ENCODE results near the gene ZNF860.

DNA sequence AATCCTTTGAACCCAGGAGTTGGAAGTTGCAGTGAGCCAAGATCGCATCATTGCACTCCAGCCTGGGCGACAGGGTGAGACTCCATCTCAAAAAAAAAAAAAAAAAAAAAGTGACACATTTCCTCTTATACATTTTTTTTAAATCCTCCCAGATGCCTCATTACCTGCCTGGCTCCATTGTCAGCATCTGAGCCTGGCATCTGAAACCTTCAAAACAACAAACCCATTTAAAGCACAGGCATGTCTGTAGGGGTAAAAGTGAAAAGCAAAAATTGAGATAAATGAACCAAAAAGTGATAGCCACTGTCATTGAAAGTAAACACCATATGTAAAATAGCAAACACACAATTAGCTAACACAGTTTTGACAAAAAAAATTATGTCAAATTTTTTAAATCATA lies 39.1 kb upstream of the ZNF860 start:
- no peak for TF ChIP-seq CTCF (IDR thresholded peaks at IDR 0.05)
- TF ChIP-seq POLR2AphosphoS5 (IDR thresholded peaks at IDR 0.05), result no peak
- TF ChIP-seq POLR2A (IDR thresholded peaks at IDR 0.05), result no peak

All from prostate gland (tissue), 2 donors.